Activated T-cell treated with anti-CD3 and anti-CD28 coated beads, Interleukin-2, amount 50 U/mL, for 1 hour (primary cell): ENCODE results near the gene MIOX.

Experiments used
- DNase-seq: peaks from one replicate; pipeline ENCODE4 v3.0.0-alpha.2; 2020

MIOX gene

GRCh38 chr22:50455201-50455600 lies 31.5 kb upstream of the MIOX start:
- no peak for DNase-seq

- DNase-seq = no peak
Observed at GRCh38 chr22:50456026-50456425, 30.6 kb upstream of the MIOX start.

GRCh38 chr22:50456466-50457234 lies 30.0 kb upstream of the MIOX start:
- DNase-seq = no peak

GRCh38 chr22:50459016-50459415 lies 27.6 kb upstream of the MIOX start:
- no peak for DNase-seq

GRCh38 chr22:50459496-50460140 lies 27.0 kb upstream of the MIOX start:
- no peak for DNase-seq

GRCh38 chr22:50460938-50461337 lies 25.7 kb upstream of the MIOX start:
- DNase-seq = no peak

- DNase-seq = no peak
Observed at GRCh38 chr22:50461536-50461935, 25.1 kb upstream of the MIOX start.

- no peak for DNase-seq
Observed at GRCh38 chr22:50461979-50462540, 24.6 kb upstream of the MIOX start.

- no peak for DNase-seq
Observed at GRCh38 chr22:50463188-50463900, 23.3 kb upstream of the MIOX start.

GRCh38 chr22:50464451-50464850 lies 22.2 kb upstream of the MIOX start:
- DNase-seq = no peak

- DNase-seq = no peak
Observed at GRCh38 chr22:50465066-50465930, 21.4 kb upstream of the MIOX start.

- DNase-seq = no peak
Observed at GRCh38 chr22:50467341-50467740, 19.3 kb upstream of the MIOX start.

GRCh38 chr22:50467773-50468440 lies 18.8 kb upstream of the MIOX start:
- DNase-seq = no peak

- no peak for DNase-seq
Observed at GRCh38 chr22:50468626-50469025, 18.0 kb upstream of the MIOX start.

- peak; percentile 93 for DNase-seq
Observed at GRCh38 chr22:50469377-50470305, 17.0 kb upstream of the MIOX start.

- no peak for DNase-seq
Observed at GRCh38 chr22:50470491-50470890, 16.2 kb upstream of the MIOX start.

GRCh38 chr22:50471197-50471847 lies 15.3 kb upstream of the MIOX start:
- DNase-seq = no peak

GRCh38 chr22:50471962-50472361 lies 14.7 kb upstream of the MIOX start:
- no peak for DNase-seq

- peak; percentile 61 for DNase-seq
Observed at GRCh38 chr22:50473088-50473487, 13.6 kb upstream of the MIOX start.
